ENCODE measurements around the gene ARHGAP23.
"Not testable (repeated sequence)": the region's sequence is repeated elsewhere in the genome, so short reads cannot be mapped to it uniquely, and the experiment has no call there.

DNA sequence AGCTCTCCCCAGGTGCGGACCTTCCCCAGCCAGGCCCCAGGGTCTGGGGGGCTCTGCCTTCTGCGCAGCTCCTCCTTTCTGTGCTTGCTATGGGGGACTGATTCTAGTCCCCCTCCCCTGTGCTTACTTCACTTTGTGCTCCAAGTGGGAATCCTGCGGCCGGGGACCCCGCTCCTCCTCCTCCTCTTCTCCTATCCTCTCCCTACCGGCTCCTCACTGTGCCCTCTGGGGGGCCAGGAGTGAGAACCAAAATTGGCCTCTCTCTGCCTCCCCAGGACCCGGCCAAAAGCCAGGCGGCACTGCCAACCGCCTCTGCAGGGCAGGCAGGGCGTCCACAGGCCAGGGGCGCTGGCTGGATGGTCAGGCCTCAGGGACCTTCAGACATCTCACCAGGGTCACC lies 103.5 kb downstream of the ARHGAP23 start:
- TF ChIP-seq, protein P1, sequence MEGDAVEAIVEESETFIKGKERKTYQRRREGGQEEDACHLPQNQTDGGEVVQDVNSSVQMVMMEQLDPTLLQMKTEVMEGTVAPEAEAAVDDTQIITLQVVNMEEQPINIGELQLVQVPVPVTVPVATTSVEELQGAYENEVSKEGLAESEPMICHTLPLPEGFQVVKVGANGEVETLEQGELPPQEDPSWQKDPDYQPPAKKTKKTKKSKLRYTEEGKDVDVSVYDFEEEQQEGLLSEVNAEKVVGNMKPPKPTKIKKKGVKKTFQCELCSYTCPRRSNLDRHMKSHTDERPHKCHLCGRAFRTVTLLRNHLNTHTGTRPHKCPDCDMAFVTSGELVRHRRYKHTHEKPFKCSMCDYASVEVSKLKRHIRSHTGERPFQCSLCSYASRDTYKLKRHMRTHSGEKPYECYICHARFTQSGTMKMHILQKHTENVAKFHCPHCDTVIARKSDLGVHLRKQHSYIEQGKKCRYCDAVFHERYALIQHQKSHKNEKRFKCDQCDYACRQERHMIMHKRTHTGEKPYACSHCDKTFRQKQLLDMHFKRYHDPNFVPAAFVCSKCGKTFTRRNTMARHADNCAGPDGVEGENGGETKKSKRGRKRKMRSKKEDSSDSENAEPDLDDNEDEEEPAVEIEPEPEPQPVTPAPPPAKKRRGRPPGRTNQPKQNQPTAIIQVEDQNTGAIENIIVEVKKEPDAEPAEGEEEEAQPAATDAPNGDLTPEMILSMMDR (optimal IDR thresholded peaks at IDR 0.05 in 1 of 3, IDR thresholded peaks at IDR 0.05 in 1 of 3, conservative IDR thresholded peaks at IDR 0.05 in 1 of 3; ENCODE audit: extremely low read depth in 1 of 3, insufficient read depth in 2 of 3, low read length in 3 of 3): not testable (repeated sequence)
- TF ChIP-seq EZH2 (IDR thresholded peaks at IDR 0.05; ENCODE audit: low read length): not testable (repeated sequence)

Measured in keratinocyte (primary cell).